GM10847 (cell line): ENCODE results near the gene INPP1.

Source experiments
- POLR2A ChIP-seq: IDR thresholded peaks from 2 replicates; pipeline ENCODE4 v1.6.1; 2011; ENCODE audit not compliant: insufficient read length; ENCODE audit errors: extremely low read depth

Gene INPP1

GRCh38 chr2:190327867-190328572 lies 15.4 kb upstream of the INPP1 start:
- no peak for TF ChIP-seq POLR2A

GRCh38 chr2:190328573-190329147 lies 14.7 kb upstream of the INPP1 start:
- no peak for TF ChIP-seq POLR2A

- TF ChIP-seq POLR2A, result no peak
Measured at GRCh38 chr2:190333395-190333794, 10.0 kb upstream of the INPP1 start.

GRCh38 chr2:190333928-190334327 lies 9.5 kb upstream of the INPP1 start:
- no peak for TF ChIP-seq POLR2A

- no peak for TF ChIP-seq POLR2A
Measured at GRCh38 chr2:190334479-190335224, 8.7 kb upstream of the INPP1 start.

- TF ChIP-seq POLR2A, result no peak
Measured at GRCh38 chr2:190335225-190335559, 8.2 kb upstream of the INPP1 start.

GRCh38 chr2:190336420-190336819 lies 7.0 kb upstream of the INPP1 start:
- TF ChIP-seq POLR2A, result no peak

GRCh38 chr2:190338453-190338852 lies 4.9 kb upstream of the INPP1 start:
- no peak for TF ChIP-seq POLR2A

- no peak for TF ChIP-seq POLR2A
Measured at GRCh38 chr2:190339394-190339793, 4.0 kb upstream of the INPP1 start.

- TF ChIP-seq POLR2A, result no peak
Measured at GRCh38 chr2:190340369-190340768, 3.0 kb upstream of the INPP1 start.

- no peak for TF ChIP-seq POLR2A
Measured at GRCh38 chr2:190342611-190343010, 778 bp upstream of the INPP1 start.

GRCh38 chr2:190343089-190343535 lies 277 bp upstream of the INPP1 start:
- TF ChIP-seq POLR2A, result no peak

GRCh38 chr2:190344276-190344827 lies 963 bp downstream of the INPP1 start:
- no peak for TF ChIP-seq POLR2A

- TF ChIP-seq POLR2A, result no peak
Measured at GRCh38 chr2:190350371-190350770, 7.0 kb downstream of the INPP1 start.

- no peak for TF ChIP-seq POLR2A
Measured at GRCh38 chr2:190351955-190352354, 8.6 kb downstream of the INPP1 start.
